Activated T-helper 17 cell treated with anti-CD3 and anti-CD28 coated beads, Interleukin-2, amount 50 U/mL, for 72 hours (primary cell): ENCODE data around the gene SNIP1. TPM values are rescaled to one million over a fixed set of nuclear protein-coding genes. Genes with fewer than 3 reads are reported as not detected.
"Not testable (repeated sequence)": the region's sequence is repeated elsewhere in the genome, so short reads cannot be mapped to it uniquely, and the experiment has no call there.

ENCODE experiments used
- ATAC-seq: fragments of 150-1000 bp; cut with Tn5 transposase; replicated peaks from 2 replicates; pipeline ENCODE4 v1.10.0; 2021; ENCODE audit warnings: mild to moderate bottlenecking, moderate library complexity
- H3K27ac Mint-ChIP-seq: one replicate; pipeline ENCODE4 v1.8.0; 2022; ENCODE audit warnings: mixed read lengths
- H3K27me3 Mint-ChIP-seq: one replicate; pipeline ENCODE4 v1.8.0; 2022; ENCODE audit warnings: mixed read lengths
- H3K36me3 Mint-ChIP-seq: one replicate; pipeline ENCODE4 v1.8.0; 2022; ENCODE audit warnings: low read depth, mild to moderate bottlenecking, mixed read lengths
- H3K4me1 Mint-ChIP-seq: one replicate; pipeline ENCODE4 v1.8.0; 2022; ENCODE audit warnings: mixed read lengths
- H3K4me3 Mint-ChIP-seq: one replicate; pipeline ENCODE4 v1.8.0; 2022; ENCODE audit warnings: mild to moderate bottlenecking, mixed read lengths
- H3K9me3 Mint-ChIP-seq: one replicate; pipeline ENCODE4 v1.8.0; 2022; ENCODE audit warnings: mixed read lengths
- total RNA-seq, 2 donors: library from RNA; stranded (reverse); gene quantifications; one replicate each; pipeline ENCODE4 v1.2.3, GENCODE V29; 2022

The SNIP1 gene, protein sequence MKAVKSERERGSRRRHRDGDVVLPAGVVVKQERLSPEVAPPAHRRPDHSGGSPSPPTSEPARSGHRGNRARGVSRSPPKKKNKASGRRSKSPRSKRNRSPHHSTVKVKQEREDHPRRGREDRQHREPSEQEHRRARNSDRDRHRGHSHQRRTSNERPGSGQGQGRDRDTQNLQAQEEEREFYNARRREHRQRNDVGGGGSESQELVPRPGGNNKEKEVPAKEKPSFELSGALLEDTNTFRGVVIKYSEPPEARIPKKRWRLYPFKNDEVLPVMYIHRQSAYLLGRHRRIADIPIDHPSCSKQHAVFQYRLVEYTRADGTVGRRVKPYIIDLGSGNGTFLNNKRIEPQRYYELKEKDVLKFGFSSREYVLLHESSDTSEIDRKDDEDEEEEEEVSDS
- 10 to 100 TPM; 26.3 to 31.9 TPM for total RNA-seq

DNA sequence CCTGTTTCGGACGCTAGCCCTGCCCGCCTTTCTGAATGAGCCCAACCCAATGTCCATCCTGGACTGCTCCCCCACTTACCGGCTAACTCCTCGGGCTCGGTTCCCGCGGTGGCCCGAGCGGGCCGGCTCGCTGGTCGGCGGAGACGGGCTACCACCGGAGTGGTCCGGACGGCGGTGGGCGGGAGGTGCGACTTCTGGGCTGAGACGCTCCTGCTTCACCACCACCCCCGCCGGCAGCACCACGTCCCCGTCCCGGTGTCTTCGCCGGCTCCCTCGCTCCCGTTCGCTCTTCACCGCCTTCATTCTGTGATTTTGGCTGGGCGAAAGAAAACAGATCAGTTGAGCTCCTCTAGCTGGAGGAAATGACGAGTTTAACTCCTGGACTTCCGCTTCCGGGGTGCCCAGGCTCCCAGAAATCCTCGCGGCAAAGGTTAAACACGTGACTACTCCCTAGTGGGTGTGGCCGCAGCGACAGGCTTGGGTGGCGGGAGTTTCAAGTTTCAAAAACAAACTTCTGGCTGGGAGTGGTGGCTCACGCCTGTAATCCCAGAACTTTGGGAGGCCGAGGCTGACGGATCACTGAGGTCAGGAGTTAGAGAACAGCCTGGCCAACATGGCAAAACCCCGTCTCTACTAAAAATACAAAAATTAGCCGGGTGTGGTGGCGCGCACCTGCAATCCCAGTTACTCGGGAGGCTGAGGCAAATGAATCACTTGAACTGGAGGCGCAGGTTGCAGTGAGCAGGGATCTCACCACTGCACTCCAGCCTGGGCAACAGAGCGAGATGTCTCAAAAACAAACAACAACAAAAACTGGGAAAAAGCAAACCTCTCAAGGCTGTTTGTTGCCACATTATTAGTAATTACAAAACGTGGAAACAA, at the start of gene SNIP1:
Gene SNIP1 (minus strand): TSS at position 367 of the 882 bp plus-strand sequence. CDS start 64 bp downstream, at position 303.
- H3K9me3 Mint-ChIP-seq = no peaks in the 10 kb centered on the region
- H3K4me3 Mint-ChIP-seq = peak within 1 kb of the TSS; percentile 96
- peak; percentile 100 for ATAC-seq
- no peaks in the 10 kb centered on the region for H3K27me3 Mint-ChIP-seq
- peak within 1 kb of the TSS; percentile 98 for H3K27ac Mint-ChIP-seq
- peaks cover 25% of the 10 kb centered on the region for H3K4me1 Mint-ChIP-seq
- H3K36me3 Mint-ChIP-seq = peaks cover 49% of the 10 kb centered on the region

DNA sequence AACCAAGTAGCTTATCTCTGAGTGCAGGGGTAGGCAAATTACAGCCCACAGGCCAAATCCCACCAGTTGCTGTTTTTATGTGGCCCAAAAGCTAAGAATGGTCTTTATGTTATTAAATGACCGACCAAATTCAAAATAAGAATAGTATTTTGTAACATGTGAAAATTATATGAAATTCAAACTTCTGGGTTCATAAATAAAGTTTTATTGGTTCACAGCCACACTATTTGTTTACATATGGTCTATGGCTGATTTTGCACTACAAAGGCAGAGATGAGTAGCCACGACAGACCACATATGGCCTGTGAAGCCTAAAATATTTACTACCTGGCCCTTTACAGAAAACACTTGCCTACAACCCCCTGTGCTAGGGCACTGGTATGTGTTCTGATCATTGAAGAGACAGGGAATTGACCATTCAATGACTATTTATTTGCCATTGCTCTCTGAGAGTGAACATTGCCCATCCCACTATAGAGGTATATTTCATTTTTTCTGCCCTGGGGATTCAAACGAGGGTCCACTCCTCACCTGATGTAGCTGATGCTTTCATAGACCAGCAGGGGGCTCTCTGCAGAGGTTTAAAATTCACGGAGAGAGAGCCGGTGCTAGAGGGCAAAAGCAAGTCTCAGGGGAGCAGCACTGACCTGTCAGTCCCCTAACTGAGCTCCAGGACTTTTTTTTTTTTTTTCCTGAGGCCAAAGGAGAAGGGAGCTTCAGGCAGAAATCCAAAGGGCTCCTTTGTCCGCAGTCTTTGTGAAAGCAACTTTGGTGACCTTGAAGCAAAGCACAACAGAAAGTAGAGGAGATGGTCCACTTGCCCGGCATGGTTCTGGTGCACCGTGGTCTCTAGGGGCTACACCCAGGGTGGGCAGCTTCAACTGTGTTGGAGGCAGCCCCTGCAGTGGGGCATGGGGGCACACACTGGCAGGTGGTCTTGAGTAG, 48.9 kb upstream of the SNIP1 start:
- H3K36me3 Mint-ChIP-seq = no peaks in the 10 kb centered on the region
- H3K9me3 Mint-ChIP-seq = no peaks in the 10 kb centered on the region
- no peak overlapping the region for H3K27ac Mint-ChIP-seq
- H3K4me1 Mint-ChIP-seq = peaks cover 5% of the 10 kb centered on the region
- peak; percentile 44 for ATAC-seq
- peaks cover 11% of the 10 kb centered on the region for H3K27me3 Mint-ChIP-seq
- H3K4me3 Mint-ChIP-seq = no peak overlapping the region

DNA sequence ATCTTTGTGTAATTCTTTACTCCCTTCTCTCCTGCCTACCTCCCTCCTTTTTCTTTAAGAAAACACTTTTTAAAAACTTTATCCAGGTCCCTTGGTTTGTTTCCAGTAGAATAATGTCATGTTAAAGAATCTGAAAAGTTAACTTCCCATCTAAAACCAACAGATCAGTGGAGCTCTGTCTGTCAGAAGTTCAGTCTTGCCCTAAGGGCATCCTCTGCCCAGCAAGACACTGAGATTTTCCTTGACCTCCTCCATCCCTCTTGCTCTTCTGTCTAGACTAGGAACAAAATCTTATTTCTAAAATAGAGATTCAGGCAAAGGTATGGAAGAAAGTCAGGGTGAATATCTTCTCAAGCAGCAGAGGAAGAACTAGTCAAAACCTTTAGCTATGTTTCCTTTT, 47.3 kb upstream of the SNIP1 start:
- Mint-ChIP-seq H3K4me1 (peaks cover 8% of the 10 kb centered on the region), H3K27ac (no peak overlapping the region), H3K9me3 (no peaks in the 10 kb centered on the region), H3K27me3 (peaks cover 11% of the 10 kb centered on the region), H3K4me3 (no peak overlapping the region), H3K36me3 (no peaks in the 10 kb centered on the region)
- ATAC-seq = no peak

DNA sequence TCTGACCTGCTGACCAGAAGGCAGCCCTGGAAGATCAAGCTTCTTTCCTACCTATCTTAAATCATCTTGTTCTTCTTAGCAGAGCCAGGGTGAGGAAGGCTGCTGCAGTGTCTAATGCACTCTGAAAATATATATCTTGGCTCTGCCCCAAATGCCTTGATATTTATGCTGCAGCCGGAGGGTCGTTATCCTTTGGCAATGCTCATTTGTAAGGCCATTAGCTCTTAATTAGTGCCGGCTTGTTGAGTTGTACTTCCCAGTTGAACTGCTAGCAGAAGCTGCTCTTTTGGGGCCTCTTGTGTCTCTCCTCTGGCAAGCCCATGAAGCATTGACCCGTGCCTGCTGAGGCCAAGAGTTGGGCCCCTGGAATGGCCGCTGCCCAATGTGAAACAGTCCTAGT, 45.8 kb upstream of the SNIP1 start:
- peaks cover 10% of the 10 kb centered on the region for H3K27me3 Mint-ChIP-seq
- H3K4me1 Mint-ChIP-seq = peaks cover 18% of the 10 kb centered on the region
- ATAC-seq = no peak
- no peak overlapping the region for H3K4me3 Mint-ChIP-seq
- no peak overlapping the region for H3K27ac Mint-ChIP-seq
- H3K9me3 Mint-ChIP-seq = no peaks in the 10 kb centered on the region
- H3K36me3 Mint-ChIP-seq = peaks cover 10% of the 10 kb centered on the region

DNA sequence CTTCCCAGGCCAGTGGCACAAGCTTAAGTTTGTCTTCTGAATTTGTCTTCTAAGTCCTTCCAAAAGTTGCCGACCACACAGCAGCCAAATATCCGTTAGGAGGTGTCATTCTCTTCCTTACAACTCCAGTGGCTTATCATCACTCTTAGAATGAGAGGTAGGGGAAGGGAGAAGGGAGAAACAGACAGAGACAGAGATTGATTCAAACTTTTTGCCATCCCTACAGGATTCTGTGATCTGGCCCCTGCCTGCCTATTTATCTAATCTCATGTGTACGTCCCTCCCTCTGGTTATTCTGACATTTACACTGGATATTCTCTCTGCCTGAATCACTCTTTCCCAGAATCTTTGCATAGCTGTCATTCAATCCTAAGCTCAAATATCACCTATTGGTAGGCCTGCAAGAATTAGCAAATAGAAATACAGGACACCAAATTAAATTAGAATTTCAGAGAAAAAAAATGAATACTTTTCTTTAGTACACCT, 42.1 kb upstream of the SNIP1 start:
- Mint-ChIP-seq H3K9me3 (no peaks in the 10 kb centered on the region), H3K27me3 (no peaks in the 10 kb centered on the region), H3K4me3 (peak overlapping the region; percentile 100), H3K36me3 (peaks cover 41% of the 10 kb centered on the region), H3K4me1 (peaks cover 19% of the 10 kb centered on the region), H3K27ac (peak overlapping the region; percentile 100)
- ATAC-seq = peak; percentile 26

DNA sequence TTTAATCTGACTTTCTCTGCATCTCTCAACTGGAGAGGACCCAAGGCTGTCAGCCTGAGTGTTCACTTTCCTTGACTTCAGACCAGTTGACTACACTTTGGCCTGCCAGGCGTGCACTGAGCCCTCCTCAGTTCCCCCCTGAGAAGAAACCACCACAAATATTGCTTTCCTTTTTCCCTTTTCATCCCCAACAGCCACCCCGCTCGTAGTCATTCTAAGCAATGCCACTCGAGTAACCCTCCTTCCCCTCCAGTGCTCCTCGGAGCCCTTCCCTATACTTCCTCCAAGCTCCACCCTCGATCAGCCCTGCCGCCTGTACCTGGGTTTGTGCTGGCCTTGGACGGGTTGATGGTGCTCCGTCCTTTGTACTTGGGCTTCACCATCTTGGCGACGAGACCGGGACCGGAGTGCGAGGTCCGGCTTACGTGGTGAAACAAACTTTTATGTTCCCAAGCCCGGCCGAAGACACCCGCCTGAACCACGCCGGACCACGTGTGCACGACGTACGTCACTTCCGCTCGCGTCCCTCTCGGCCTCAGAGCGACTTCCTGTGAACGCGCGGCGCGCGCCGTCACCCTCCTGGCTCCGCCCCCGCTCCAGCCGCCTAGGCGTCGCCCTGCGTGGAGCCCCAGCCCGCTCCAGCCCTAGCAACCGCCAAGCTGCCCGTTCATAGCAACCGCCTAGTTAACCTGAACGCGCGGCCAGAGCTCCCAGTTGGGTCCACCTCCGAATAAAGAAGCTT, 41.5 kb upstream of the SNIP1 start, which contains the start of gene GNL2:
Gene GNL2 (minus strand): TSS at position 498 of the 742 bp plus-strand sequence. CDS start 115 bp downstream, at position 383.
- Mint-ChIP-seq H3K4me3 (peak within 1 kb of the TSS; percentile 100), H3K27me3 (no peaks in the 10 kb centered on the region), H3K36me3 (peaks cover 47% of the 10 kb centered on the region), H3K27ac (peak within 1 kb of the TSS; percentile 100), H3K9me3 (no peaks in the 10 kb centered on the region), H3K4me1 (peaks cover 19% of the 10 kb centered on the region)
- peak; percentile 99 for ATAC-seq

DNA sequence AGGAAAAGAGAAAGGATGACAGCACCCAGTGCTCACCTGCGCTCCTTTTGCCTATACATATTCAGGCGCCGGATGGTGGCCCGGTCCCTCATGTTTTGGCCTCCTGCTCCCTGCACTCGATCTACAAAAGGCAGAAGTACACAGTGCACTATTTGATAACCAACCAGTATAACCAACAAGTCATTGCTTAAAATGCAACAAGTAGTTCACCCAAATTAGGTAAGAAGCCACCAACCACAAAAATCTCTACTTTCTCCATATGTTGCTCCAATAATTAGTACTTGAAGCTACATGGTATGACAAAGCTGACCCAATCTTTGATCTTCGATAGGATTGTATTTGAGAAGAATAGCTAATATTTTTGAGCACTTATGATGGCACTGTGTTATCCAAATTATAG, 39.6 kb upstream of the SNIP1 start:
- Mint-ChIP-seq H3K4me1 (peaks cover 19% of the 10 kb centered on the region), H3K4me3 (peak overlapping the region; percentile 100), H3K36me3 (peaks cover 66% of the 10 kb centered on the region), H3K27me3 (no peaks in the 10 kb centered on the region), H3K27ac (no peak overlapping the region), H3K9me3 (no peaks in the 10 kb centered on the region)
- ATAC-seq = no peak

DNA sequence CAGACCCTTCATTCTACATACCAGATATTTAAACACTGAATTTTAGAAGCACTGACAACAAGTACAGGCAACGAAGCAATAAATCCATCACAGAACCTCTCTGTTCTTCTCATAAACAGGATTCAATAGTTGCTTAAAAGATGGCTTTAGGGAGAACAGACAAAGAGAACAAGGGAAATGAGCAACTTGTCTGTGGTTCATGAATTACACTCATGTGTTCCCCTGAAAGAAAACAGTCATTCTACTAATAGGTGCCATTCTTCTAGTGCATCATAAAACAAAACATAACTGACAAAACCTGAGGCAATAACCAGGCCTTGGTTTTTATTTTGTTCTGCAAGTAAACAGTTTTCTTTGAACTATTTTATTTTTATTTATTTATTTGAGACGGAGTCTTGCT, 34.8 kb upstream of the SNIP1 start:
- H3K9me3 Mint-ChIP-seq = no peaks in the 10 kb centered on the region
- no peak overlapping the region for H3K27ac Mint-ChIP-seq
- H3K27me3 Mint-ChIP-seq = no peaks in the 10 kb centered on the region
- H3K4me3 Mint-ChIP-seq = no peak overlapping the region
- H3K36me3 Mint-ChIP-seq = peaks cover 100% of the 10 kb centered on the region
- peak; percentile 59 for ATAC-seq
- peaks cover 9% of the 10 kb centered on the region for H3K4me1 Mint-ChIP-seq

DNA sequence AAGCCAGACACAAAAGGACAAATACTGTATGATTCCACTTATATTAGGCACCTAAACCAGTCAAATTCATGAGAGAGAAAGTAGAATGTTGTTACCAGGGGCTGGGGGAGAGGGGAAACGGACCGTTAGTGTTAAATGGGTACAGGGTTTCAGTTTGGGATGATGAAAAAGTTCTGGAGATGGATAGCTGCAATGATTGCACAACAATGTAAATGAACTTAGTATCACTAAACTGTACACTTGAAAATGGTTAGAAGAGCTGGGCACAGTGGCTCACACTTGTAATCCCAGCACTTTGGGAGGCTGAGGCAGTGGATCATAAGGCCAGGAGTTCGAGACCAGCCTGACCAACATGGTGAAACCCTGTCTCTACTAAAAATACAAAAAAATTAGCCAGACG, 30.5 kb upstream of the SNIP1 start:
- ATAC-seq = not testable (repeated sequence)
- peaks cover 100% of the 10 kb centered on the region for H3K36me3 Mint-ChIP-seq

DNA sequence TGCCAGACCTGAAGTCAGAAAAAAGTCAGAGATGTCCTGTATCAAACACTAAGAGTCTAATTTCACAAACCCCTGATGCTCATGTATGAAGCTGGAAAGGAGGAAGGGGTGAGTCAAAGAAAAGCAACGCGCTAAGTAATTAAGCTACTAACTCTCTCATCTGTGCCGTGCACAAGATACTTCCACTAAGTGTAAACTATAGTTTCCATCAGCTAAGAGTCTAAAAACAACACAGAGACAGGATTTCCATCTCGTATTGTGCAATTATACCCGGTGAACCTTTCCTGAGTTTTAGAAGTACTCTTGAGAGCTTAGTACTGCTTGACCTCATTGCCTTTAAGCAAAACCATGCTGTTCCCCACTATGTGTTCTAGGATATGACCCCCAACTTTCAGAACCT, 21.6 kb upstream of the SNIP1 start:
- no peaks in the 10 kb centered on the region for H3K27me3 Mint-ChIP-seq
- peaks cover 96% of the 10 kb centered on the region for H3K36me3 Mint-ChIP-seq
- peaks cover 43% of the 10 kb centered on the region for H3K4me1 Mint-ChIP-seq
- peak; percentile 52 for ATAC-seq
- peak overlapping the region; percentile 70 for H3K4me3 Mint-ChIP-seq
- no peaks in the 10 kb centered on the region for H3K9me3 Mint-ChIP-seq
- peak overlapping the region; percentile 91 for H3K27ac Mint-ChIP-seq

More for the DNA sequence above, 30.5 kb upstream of the SNIP1 start:
- H3K27ac Mint-ChIP-seq, H3K4me3 Mint-ChIP-seq, H3K4me1 Mint-ChIP-seq, H3K27me3 Mint-ChIP-seq, H3K9me3 Mint-ChIP-seq: not testable (repeated sequence)

DNA sequence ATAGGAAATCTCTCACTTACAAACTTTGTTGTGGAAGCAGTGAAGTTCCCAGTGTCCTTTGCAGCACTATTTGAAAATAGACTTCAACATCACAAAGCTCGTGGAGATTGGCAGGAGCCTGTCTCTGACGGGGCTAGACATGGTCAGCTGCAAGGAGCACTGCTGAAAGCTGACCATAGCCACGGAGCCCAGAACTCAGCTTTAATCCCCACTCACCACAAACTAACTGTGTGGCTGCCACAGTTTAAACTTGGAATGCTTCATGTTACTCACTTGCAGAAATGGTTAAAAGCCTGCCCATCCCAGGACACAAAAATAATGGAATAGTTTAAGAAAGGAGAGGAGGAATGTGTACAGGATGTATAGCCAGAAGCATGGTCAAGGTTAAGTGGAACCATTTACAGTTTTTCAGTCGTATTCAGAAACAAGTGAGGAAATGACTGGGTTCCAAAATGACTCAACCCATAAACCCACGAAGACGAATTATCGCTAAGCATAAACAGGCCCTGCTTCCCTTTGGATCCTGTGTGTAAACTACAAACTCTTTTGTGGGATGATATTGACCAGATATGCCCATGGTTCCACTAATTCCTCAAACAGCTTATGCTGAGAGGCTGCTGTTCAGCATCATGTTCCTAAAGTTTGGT, 20.9 kb upstream of the SNIP1 start:
- Mint-ChIP-seq H3K36me3 (peaks cover 96% of the 10 kb centered on the region), H3K9me3 (no peaks in the 10 kb centered on the region), H3K4me3 (peak overlapping the region; percentile 70), H3K27ac (peak overlapping the region; percentile 91), H3K4me1 (peaks cover 47% of the 10 kb centered on the region), H3K27me3 (no peaks in the 10 kb centered on the region)
- ATAC-seq = peak; percentile 65

DNA sequence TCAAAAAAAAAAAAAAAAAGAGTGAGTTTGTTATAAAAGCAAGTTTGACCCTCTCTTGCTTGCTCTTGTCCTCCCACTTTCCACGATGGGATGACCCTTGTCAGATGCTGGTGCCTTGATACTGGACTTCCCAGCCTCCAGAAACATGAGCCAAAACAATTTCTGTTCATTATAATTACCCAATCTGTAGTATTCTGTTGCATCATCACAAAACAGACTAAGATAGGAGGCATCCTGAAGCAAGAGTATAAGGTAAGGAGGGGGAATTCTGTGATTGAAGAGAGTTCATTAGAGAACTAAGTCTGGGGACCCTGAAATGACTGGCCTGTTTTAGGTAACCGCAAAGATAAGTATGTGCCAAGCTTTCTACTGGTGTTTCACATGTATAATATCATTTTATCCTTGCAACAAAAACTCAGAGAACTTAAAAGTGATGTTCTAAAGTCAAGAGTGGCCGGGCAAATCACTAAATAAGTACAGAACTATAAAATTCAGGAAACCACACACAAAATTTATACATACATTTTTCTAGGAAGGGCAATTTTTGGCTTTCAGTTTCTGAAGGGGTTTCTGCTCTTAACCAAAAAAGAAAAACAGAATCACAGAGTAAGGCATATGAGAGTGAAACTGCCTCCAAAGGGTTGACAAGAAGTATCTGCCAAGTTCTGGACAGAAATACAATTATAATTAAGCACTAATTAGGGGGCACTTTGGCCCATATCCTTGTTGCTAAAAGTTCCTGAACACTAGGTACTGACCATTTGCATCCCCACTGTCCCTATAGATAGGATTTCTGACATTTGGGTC, 16.6 kb upstream of the SNIP1 start:
- Mint-ChIP-seq H3K27me3 (no peaks in the 10 kb centered on the region), H3K4me1 (peaks cover 28% of the 10 kb centered on the region), H3K36me3 (peaks cover 98% of the 10 kb centered on the region), H3K4me3 (peak overlapping the region; percentile 6), H3K9me3 (no peaks in the 10 kb centered on the region), H3K27ac (peak overlapping the region; percentile 53)
- peak; percentile 61 for ATAC-seq
